NCI-H748 treated with DMSO at 0.1 percent for 48 hours (cell line): ENCODE measurements around the gene TARBP2.
"Not testable (repeated sequence)": the region's sequence is repeated elsewhere in the genome, so short reads cannot be mapped to it uniquely, and the experiment has no call there.

Experiments used
- DNase-seq: peaks from one replicate; lab custom pipeline; 2025; lab: John Stamatoyannopoulos, UW

TARBP2 gene

DNA sequence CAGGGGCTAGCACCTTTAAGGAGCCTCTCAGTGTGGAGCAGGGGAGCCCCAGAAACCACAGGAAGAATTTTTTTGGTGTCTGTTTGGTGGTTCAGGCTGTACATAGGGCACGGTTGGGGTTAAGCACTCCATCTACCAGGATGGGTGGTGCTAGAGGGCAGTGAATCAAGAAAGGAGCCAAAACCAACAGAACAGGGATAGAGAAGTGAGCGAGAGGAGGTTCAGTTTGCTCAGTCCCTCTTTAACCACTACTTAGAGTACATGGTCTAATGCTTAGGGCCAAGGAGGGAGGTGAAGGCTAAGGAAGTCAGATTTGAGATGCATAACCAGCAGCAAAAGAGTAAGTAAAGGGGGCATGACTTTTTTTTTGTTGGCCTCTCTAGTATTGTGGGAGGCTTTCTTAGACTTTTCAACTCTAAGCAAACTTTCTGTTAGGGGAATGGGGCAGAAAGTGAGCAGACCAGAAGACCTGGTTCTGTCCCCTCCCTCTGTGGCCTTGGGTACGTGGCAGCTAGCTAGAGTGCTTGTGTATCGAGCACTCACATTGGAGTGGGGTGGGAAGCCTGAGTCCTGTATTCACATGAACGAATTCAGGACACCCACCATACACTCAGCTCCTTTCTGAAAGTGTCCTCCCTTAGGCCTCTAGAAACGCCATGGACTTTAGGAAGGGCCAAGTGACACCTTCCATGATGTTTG is 12.8 kb downstream of the TARBP2 start:
- no peak for DNase-seq

- DNase-seq = no peak
Measured at GRCh38 chr12:53514628-53515290, 13.7 kb downstream of the TARBP2 start.

GRCh38 chr12:53515291-53515680 is 14.2 kb downstream of the TARBP2 start:
- DNase-seq = no peak

- no peak for DNase-seq
Measured at GRCh38 chr12:53516758-53517455, 15.8 kb downstream of the TARBP2 start.

GRCh38 chr12:53518381-53518780 is 17.3 kb downstream of the TARBP2 start:
- no peak for DNase-seq

DNA sequence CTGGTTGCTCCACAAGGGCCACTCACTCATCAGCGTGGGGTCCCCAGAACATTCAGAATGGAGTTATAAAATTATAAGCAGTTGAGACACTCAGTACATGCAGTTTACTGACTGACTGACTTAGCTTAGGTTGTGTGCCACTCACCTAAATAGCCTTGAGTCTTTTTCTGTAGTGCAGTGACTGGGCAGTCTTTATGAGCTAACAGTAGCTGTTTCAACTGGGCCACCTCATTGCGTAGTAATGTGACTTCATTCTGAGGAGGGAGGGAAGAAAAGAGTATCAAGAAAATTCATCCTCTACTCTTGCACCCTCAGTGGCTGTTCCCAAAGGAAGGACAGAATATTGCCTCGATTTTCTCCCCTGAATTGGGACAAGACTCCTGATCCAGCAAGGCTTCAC is 22.0 kb downstream of the TARBP2 start:
- DNase-seq = no peak

- no peak for DNase-seq
Measured at GRCh38 chr12:53524476-53524875, 23.4 kb downstream of the TARBP2 start.

- no peak for DNase-seq
Measured at GRCh38 chr12:53530061-53530460, 29.0 kb downstream of the TARBP2 start.

DNA sequence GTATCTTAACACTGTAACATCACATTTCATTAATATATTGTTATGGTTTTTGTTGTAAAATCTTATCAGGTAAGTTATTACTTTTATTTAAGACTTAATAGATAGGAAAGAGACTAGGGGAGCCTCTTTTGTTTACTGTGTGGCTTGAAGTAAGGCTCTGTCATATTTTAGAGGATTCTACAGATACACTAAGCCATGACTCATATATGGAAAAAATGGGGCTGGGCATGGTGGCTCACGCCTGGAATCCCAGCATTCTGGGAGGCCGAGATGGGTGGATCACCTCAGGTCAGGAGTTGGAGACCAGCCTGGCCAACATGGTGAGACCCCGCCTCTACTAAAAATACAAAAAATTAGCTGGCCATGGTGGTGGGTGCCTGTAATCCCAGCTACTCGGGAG is 29.8 kb downstream of the TARBP2 start:
- DNase-seq = no peak

GRCh38 chr12:53532021-53532420 is 30.9 kb downstream of the TARBP2 start:
- DNase-seq = no peak

- DNase-seq = no peak
Measured at GRCh38 chr12:53532524-53533445, 31.7 kb downstream of the TARBP2 start.

DNA sequence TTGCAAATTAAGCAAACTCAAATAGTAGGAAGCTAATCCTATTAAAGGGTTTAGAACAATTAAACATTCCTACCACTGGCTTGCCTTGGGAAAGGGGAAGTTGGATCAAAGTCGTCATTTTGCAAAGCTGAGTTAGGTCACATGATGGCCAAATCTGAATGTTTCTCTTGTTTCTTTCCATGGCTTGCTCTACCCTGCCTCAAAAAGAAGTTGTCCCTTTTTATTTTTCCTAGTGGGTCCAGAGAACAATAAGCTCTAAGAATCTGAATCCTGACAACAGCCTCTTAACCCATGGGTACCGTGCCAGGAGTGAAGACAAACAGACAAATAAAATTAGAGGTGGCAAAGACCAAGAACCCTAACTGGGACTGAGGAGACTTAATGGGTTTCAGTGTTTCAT is 32.4 kb downstream of the TARBP2 start:
- no peak for DNase-seq

- no peak for DNase-seq
Measured at GRCh38 chr12:53536962-53537361, 35.9 kb downstream of the TARBP2 start.

DNA sequence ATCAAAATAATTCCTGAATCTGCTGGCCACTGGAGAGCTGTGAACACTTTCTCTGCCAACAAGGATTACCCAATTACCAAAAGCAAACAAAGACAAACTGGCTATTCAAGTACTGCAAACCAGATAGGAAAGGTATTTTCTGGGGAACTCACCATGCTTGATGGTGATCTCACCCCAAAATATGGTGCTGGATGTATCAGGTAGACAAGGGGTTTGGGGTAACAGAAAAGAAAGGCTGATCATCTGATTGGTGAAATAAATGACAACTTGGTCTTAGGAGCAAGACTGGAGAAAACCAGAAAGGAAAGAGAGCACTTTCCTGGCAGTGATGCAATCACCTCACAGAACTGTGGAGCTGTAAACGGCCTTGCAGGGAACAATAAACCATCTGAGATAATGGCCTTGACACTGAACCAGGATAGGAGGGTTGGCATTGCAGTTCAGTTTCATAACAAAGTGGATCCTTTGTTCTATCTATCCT is 37.2 kb downstream of the TARBP2 start:
- DNase-seq = peak; percentile 55

DNA sequence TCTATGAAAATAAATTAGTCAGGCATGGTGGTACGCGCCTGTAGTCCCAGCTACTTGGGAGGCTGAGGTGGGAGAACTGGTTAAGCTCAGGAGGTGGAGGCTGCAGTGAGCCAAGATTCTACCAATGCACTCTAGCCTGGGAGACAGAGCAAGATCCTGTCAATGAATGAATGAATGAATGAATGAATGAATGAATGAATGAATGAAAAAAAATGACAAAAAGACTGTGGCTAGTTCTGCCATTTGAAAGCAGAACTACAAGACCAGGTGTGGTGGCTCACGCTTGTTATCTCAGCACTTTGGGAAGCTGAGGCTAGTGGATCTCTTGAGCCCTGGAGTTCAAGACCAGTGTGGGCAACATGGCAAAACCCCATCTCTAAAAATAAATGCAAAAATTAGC is 38.4 kb downstream of the TARBP2 start:
- DNase-seq = no peak

DNA sequence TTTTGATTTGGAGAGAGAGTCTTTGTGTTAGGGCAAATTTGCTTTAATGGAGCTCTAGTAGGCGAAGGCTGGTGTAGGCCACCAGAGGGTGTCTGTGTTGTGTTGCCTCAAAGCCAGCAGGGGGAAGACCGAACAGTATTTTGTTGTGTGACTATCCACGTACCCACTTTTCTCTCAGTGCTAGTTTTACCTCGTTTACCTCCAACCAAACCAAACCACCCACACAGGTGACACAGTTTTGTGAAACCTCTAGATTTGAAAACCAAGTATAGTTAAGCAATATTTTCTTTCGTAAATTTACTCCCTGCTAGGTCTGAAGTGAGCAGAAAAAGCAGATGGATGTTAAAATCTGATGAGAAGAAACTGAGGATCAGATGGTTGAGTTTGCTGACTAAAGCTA is 42.5 kb downstream of the TARBP2 start:
- DNase-seq = peak; percentile 15

DNA sequence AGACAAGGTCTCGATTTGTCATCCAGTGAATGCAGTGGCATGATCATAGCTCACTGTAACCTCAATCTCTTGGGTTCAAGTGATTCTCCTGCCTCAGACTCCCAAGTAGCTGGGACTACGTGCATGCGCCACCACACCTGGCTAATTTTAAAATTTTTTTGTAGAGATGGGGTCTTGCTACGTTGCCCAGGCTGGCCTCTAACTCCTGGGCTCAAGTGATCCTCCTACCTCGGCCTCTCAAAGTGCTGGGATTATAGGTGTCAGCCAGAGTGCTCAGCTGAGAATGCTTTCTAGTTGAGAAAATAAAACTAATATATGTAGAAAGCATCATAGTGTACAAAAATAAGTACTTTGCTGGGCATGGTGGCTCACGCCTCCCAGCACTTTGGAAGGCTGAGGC is 47.3 kb downstream of the TARBP2 start:
- not testable (repeated sequence) for DNase-seq

DNA sequence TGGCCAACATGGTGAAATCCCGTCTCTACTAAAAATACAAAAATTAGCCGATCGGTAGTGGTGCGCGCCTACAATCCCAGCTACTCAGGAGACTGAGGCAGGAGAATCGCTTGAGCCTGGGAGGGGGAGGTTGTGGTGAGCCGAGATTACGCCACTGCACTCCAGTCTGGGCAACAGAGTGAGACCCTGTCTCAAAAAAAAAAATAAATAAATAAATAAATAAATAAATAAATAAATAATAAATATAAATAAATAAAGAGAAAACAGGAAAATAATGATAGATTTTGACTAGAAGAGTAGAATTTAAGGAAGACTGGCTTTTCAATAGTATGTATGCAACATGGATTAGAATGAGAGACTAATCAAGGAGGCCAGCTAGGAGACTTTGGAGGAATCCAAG is 49.0 kb downstream of the TARBP2 start:
- DNase-seq = not testable (repeated sequence)

DNA sequence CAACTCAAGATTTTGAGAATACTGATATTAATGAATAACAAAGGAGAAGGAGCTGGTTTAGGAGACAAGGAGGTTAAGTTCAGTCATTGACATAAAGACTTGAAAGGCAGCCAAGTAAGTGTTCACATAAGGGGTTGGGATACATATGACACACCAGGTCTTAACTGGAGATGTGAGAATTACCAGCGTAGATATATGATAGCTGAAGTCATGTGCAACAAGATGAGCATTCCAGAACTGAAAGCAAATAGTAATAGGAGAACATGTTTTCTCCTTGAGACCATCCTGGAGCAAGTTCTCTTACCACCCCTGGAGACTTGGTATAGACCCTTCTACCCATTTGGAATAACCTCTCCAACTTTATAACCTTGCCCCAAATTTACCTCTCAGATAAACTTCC is 49.5 kb downstream of the TARBP2 start:
- no peak for DNase-seq

DNA sequence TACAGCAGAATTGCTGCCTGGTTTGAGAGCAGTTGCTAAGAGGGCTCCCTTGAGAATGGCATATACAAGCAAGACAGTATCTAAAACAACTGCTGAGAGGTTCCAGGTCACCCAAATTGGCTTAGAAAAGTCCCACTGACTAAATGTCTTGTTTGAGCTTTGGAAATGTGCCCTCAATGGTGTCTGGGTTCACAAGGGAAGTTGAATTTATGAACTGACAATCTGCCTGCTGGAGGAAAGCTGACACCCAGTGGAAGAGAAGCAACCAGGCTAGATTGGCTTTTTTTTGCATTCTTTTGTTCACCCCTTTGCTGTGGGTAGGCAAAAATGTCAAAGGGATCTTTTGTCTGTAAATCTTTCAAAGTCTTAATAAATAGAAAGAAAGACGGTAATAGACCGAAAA is 50.8 kb downstream of the TARBP2 start:
- no peak for DNase-seq

DNA sequence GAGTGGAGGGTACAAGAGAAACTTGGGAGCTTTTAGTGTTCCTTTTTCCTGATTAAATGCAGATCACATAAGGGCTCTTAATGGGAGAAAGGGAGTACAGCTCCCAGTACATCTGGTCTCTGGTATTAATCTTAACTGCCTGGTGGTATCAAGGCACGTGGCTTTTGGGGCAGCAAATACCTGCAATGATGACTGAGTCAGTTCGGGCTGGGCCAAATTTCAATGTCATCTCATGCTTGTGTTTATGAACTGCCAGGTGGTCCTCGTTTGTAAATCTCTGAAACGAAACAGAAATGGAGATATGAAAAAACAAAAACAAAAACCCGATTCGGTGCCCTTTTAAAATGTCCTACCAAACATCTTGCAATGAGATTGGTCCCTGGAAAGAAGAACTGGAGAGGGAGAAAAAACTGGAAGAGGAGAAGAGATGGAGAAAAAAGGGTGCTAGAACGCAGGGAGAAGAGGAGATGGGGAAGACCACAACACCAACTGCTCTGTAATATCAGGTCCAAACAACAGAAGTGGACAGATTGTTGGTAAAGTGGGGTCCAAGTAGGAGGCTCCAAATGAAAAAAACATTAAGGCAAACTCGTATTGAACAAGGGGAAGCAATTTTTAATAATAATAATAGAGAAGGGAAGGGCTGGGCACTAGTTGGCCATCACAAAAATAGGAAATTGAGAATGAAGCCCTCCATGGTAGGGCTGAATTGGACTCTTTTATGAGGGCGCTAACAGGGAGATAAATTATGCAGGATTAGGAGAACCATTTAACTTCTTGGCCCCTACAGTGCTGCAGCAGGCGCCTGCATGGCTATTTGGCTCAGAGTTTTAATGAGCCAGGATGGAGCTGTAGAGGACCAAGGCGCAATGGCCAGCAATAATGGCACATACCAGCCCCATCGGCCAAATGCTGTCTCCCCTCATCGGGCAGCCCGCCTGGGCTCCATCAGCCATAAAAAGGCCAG is 51.6 kb downstream of the TARBP2 start:
- DNase-seq = no peak
